ENCODE data around the gene ABCB8. TPM values are rescaled to one million over a fixed set of nuclear protein-coding genes. Genes with fewer than 3 reads are reported as not detected.
"Not testable (repeated sequence)": the region's sequence is repeated elsewhere in the genome, so short reads cannot be mapped to it uniquely, and the experiment has no call there.

ABCB8 gene
- polyA plus RNA-seq, 1 donor (not counting 4 experiments of a cell fraction or from before 2014, with no cell fraction given) = 15.5 TPM

DNA sequence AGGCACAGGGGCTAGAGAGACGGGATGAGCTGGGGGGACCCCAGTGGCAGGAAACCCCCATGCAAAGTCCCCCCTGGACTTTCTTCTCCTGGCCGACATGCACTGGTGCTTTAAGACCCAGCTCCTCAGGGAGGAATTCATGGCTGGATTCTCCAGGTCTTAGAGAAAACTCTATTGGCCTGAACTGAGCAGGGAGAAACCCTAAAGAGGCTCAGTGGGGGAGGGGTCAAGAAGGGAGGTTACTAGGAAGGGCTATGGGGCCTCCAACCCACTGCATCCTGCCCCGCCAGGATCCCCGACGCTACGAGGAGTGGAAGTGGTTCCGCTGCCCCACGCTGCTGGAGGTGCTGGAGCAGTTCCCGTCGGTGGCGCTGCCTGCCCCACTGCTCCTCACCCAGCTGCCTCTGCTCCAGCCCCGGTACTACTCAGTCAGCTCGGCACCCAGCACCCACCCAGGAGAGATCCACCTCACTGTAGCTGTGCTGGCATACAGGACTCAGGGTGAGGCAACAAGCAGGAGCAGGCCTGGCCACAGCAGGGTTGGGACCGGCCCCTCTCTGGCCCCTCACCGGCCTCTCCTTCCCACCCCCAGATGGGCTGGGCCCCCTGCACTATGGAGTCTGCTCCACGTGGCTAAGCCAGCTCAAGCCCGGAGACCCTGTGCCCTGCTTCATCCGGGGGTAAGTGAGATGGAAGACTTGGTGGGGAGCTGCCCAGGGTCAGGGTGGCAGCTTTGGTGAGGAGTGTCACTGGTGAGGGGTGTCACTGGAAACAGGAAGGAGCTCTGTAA lies 17.7 kb upstream of the ABCB8 start:
- no peaks in the 10 kb centered on the region for H3K9me3 ChIP-seq (ENCODE audit: control insufficient read depth, low read depth, low read length)
- no peak overlapping the region for H3K9ac ChIP-seq (ENCODE audit: control insufficient read depth, extremely low read depth, insufficient read depth, low read length)
- no peak for FAIRE-seq
- no peaks in the 10 kb centered on the region for H3K9me1 ChIP-seq (ENCODE audit: control insufficient read depth, extremely low read depth, insufficient read depth, low read length)
- H3K79me2 ChIP-seq (ENCODE audit: control insufficient read depth, insufficient read depth, low read length) = no peaks in the 10 kb centered on the region
- no peak for DNase-seq (ENCODE audit: low read depth, low spot score)
- peak overlapping the region; percentile 32 for H3K4me2 ChIP-seq (ENCODE audit: control insufficient read depth, extremely low read depth, insufficient read depth, low read depth, low read length)
- TF ChIP-seq, protein P1, sequence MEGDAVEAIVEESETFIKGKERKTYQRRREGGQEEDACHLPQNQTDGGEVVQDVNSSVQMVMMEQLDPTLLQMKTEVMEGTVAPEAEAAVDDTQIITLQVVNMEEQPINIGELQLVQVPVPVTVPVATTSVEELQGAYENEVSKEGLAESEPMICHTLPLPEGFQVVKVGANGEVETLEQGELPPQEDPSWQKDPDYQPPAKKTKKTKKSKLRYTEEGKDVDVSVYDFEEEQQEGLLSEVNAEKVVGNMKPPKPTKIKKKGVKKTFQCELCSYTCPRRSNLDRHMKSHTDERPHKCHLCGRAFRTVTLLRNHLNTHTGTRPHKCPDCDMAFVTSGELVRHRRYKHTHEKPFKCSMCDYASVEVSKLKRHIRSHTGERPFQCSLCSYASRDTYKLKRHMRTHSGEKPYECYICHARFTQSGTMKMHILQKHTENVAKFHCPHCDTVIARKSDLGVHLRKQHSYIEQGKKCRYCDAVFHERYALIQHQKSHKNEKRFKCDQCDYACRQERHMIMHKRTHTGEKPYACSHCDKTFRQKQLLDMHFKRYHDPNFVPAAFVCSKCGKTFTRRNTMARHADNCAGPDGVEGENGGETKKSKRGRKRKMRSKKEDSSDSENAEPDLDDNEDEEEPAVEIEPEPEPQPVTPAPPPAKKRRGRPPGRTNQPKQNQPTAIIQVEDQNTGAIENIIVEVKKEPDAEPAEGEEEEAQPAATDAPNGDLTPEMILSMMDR (optimal IDR thresholded peaks at IDR 0.05 in 1 of 3, IDR thresholded peaks at IDR 0.05 in 1 of 3, conservative IDR thresholded peaks at IDR 0.05 in 1 of 3; ENCODE audit: extremely low read depth in 1 of 3, insufficient read depth in 2 of 3, low read length in 3 of 3) = no peak
- TF ChIP-seq EZH2 (IDR thresholded peaks at IDR 0.05; ENCODE audit: low read length) = no peak
- peaks cover 38% of the 10 kb centered on the region for H3K27me3 ChIP-seq (ENCODE audit: control insufficient read depth, extremely low read depth, insufficient read depth, low read length)
- peak overlapping the region; percentile 51 for H2AFZ ChIP-seq (ENCODE audit: control insufficient read depth, low read length)
- no peak overlapping the region for H3K4me3 ChIP-seq (ENCODE audit: control insufficient read depth in 2 of 3, extremely low read depth in 1 of 3, insufficient read depth in 2 of 3, low read depth in 1 of 3, low read length in 3 of 3)
- H3K27ac ChIP-seq (ENCODE audit: control insufficient read depth, insufficient read depth, low read length) = no peak overlapping the region
- H3K4me1 ChIP-seq (ENCODE audit: control insufficient read depth, extremely low read depth, insufficient read depth, low read length) = peaks cover 12% of the 10 kb centered on the region
- no peaks in the 10 kb centered on the region for H3K36me3 ChIP-seq (ENCODE audit: control insufficient read depth in 2 of 2, extremely low read depth in 1 of 2, insufficient read depth in 2 of 2, low read length in 2 of 2)
- no peaks in the 10 kb centered on the region for H4K20me1 ChIP-seq (ENCODE audit: control insufficient read depth, extremely low read depth, insufficient read depth, low read length)
- dilution Hi-C loops (cut with MboI; ENCODE audit: extremely low pct_ligation_motif_present, low sequenced_read_pairs) = no loop called here

DNA sequence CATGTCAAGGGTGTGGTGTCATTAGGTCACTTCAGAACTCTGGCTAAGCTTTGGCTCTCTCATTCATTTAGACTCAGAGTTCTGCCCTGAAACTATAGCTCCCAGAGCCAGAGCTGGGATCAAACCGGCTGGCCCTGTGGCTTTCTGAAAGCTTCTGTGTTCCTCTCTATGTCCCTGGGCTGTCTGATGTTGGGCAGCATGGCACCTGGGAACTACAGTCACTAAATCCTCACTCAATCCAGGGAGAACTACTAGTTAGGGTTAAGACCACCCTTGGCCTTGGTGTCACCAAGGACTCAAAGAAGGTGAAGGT lies 17.2 kb upstream of the ABCB8 start:
- H3K27ac ChIP-seq (ENCODE audit: control insufficient read depth, insufficient read depth, low read length) = no peak overlapping the region
- DNase-seq (ENCODE audit: low read depth, low spot score) (no peak), FAIRE-seq (no peak)
- dilution Hi-C loops (cut with MboI; ENCODE audit: extremely low pct_ligation_motif_present, low sequenced_read_pairs) = no loop called here
- no peak overlapping the region for H3K4me2 ChIP-seq (ENCODE audit: control insufficient read depth, extremely low read depth, insufficient read depth, low read depth, low read length)
- H3K9me3 ChIP-seq (ENCODE audit: control insufficient read depth, low read depth, low read length) = no peaks in the 10 kb centered on the region
- no peaks in the 10 kb centered on the region for H4K20me1 ChIP-seq (ENCODE audit: control insufficient read depth, extremely low read depth, insufficient read depth, low read length)
- no peaks in the 10 kb centered on the region for H3K36me3 ChIP-seq (ENCODE audit: control insufficient read depth in 2 of 2, extremely low read depth in 1 of 2, insufficient read depth in 2 of 2, low read length in 2 of 2)
- no peak overlapping the region for H3K4me3 ChIP-seq (ENCODE audit: control insufficient read depth in 2 of 3, extremely low read depth in 1 of 3, insufficient read depth in 2 of 3, low read depth in 1 of 3, low read length in 3 of 3)
- no peak for TF ChIP-seq EZH2 (IDR thresholded peaks at IDR 0.05; ENCODE audit: low read length)
- TF ChIP-seq, protein P1 (optimal IDR thresholded peaks at IDR 0.05 in 1 of 3, IDR thresholded peaks at IDR 0.05 in 1 of 3, conservative IDR thresholded peaks at IDR 0.05 in 1 of 3; ENCODE audit: extremely low read depth in 1 of 3, insufficient read depth in 2 of 3, low read length in 3 of 3) = no peak
- peaks cover 36% of the 10 kb centered on the region for H3K27me3 ChIP-seq (ENCODE audit: control insufficient read depth, extremely low read depth, insufficient read depth, low read length)
- H2AFZ ChIP-seq (ENCODE audit: control insufficient read depth, low read length) = no peak overlapping the region
- no peak overlapping the region for H3K9ac ChIP-seq (ENCODE audit: control insufficient read depth, extremely low read depth, insufficient read depth, low read length)
- H3K4me1 ChIP-seq (ENCODE audit: control insufficient read depth, extremely low read depth, insufficient read depth, low read length) = peaks cover 12% of the 10 kb centered on the region
- H3K79me2 ChIP-seq (ENCODE audit: control insufficient read depth, insufficient read depth, low read length) = no peaks in the 10 kb centered on the region
- H3K9me1 ChIP-seq (ENCODE audit: control insufficient read depth, extremely low read depth, insufficient read depth, low read length) = no peaks in the 10 kb centered on the region

DNA sequence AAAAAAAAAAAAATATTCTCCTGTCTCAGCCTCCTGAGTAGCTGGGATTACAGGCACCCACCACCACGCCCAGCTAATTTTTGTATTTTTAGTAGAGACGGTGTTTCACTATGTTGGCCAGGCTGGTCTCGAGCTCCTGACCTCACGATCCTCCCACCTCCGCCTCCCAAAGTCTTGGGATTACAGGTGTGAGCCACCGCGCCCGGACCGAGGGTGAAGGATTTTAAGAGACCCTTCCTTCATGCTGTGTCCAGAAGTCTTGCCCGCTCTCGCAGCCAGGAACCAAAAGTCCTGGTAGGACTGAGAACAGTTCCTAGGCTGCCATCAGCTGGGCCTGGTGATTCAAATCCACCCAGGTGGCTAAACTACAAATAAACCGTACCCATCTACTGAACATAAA lies 16.6 kb upstream of the ABCB8 start:
- H3K27ac ChIP-seq (ENCODE audit: control insufficient read depth, insufficient read depth, low read length); FAIRE-seq; dilution Hi-C loops (cut with MboI; ENCODE audit: extremely low pct_ligation_motif_present, low sequenced_read_pairs); DNase-seq (ENCODE audit: low read depth, low spot score); H3K4me3 ChIP-seq (ENCODE audit: control insufficient read depth in 2 of 3, extremely low read depth in 1 of 3, insufficient read depth in 2 of 3, low read depth in 1 of 3, low read length in 3 of 3); H3K36me3 ChIP-seq (ENCODE audit: control insufficient read depth in 2 of 2, extremely low read depth in 1 of 2, insufficient read depth in 2 of 2, low read length in 2 of 2); H3K9me3 ChIP-seq (ENCODE audit: control insufficient read depth, low read depth, low read length); H3K4me2 ChIP-seq (ENCODE audit: control insufficient read depth, extremely low read depth, insufficient read depth, low read depth, low read length); H2AFZ ChIP-seq (ENCODE audit: control insufficient read depth, low read length); H3K9me1 ChIP-seq (ENCODE audit: control insufficient read depth, extremely low read depth, insufficient read depth, low read length); H4K20me1 ChIP-seq (ENCODE audit: control insufficient read depth, extremely low read depth, insufficient read depth, low read length); H3K9ac ChIP-seq (ENCODE audit: control insufficient read depth, extremely low read depth, insufficient read depth, low read length); H3K79me2 ChIP-seq (ENCODE audit: control insufficient read depth, insufficient read depth, low read length): not testable (repeated sequence)
- peaks cover 12% of the 10 kb centered on the region for H3K4me1 ChIP-seq (ENCODE audit: control insufficient read depth, extremely low read depth, insufficient read depth, low read length)
- peaks cover 36% of the 10 kb centered on the region for H3K27me3 ChIP-seq (ENCODE audit: control insufficient read depth, extremely low read depth, insufficient read depth, low read length)

All from keratinocyte (primary cell).